ENCODE results near the gene VAT1L.

- no peak for TF ChIP-seq CTCF (IDR thresholded peaks at IDR 0.05)
- TF ChIP-seq POLR2A (IDR thresholded peaks at IDR 0.05), result no peak
Observed at GRCh38 chr16:77767826-77768225, 20.5 kb upstream of the VAT1L start.

All from adrenal gland (tissue), 5 donors.